HG02943 (cell line): ENCODE measurements around the gene ITIH5.

Experiments
- ATAC-seq: cut with Tn5 transposase; IDR thresholded peaks from one replicate; pipeline ENCODE4 v1.9.1; 2021; ENCODE audit warnings: mild to moderate bottlenecking, low read depth, moderate library complexity; ENCODE audit not compliant: unreplicated experiment

Gene ITIH5

GRCh38 chr10:7590271-7590670 is 76.5 kb downstream of the ITIH5 start:
- no peak for ATAC-seq

- no peak for ATAC-seq
Measured at GRCh38 chr10:7589748-7590147, 77.0 kb downstream of the ITIH5 start.

- no peak for ATAC-seq
Measured at GRCh38 chr10:7587865-7588188, 78.9 kb downstream of the ITIH5 start.

GRCh38 chr10:7587168-7587864 is 79.5 kb downstream of the ITIH5 start:
- ATAC-seq, result no peak

- no peak for ATAC-seq
Measured at GRCh38 chr10:7585228-7585627, 81.5 kb downstream of the ITIH5 start.

- ATAC-seq, result no peak
Measured at GRCh38 chr10:7583626-7584025, 83.1 kb downstream of the ITIH5 start.

GRCh38 chr10:7580520-7580919 is 86.2 kb downstream of the ITIH5 start:
- no peak for ATAC-seq

- ATAC-seq, result no peak
Measured at GRCh38 chr10:7579681-7580080, 87.1 kb downstream of the ITIH5 start.

- ATAC-seq, result no peak
Measured at GRCh38 chr10:7577579-7577978, 89.2 kb downstream of the ITIH5 start.

- no peak for ATAC-seq
Measured at GRCh38 chr10:7577176-7577575, 89.6 kb downstream of the ITIH5 start.

- no peak for ATAC-seq
Measured at GRCh38 chr10:7576340-7576739, 90.4 kb downstream of the ITIH5 start.

- ATAC-seq, result no peak
Measured at GRCh38 chr10:7572391-7572790, 94.4 kb downstream of the ITIH5 start.

GRCh38 chr10:7571981-7572380 is 94.8 kb downstream of the ITIH5 start:
- no peak for ATAC-seq

GRCh38 chr10:7567911-7568620 is 98.7 kb downstream of the ITIH5 start:
- no peak for ATAC-seq

GRCh38 chr10:7566891-7567290 is 99.9 kb downstream of the ITIH5 start:
- ATAC-seq, result no peak

- no peak for ATAC-seq
Measured at GRCh38 chr10:7565871-7566270, 100.9 kb downstream of the ITIH5 start.

GRCh38 chr10:7563770-7564169 is 103.0 kb downstream of the ITIH5 start:
- ATAC-seq, result no peak

- ATAC-seq, result no peak
Measured at GRCh38 chr10:7563368-7563767, 103.4 kb downstream of the ITIH5 start.

- ATAC-seq, result no peak
Measured at GRCh38 chr10:7561985-7562384, 104.8 kb downstream of the ITIH5 start.

- no peak for ATAC-seq
Measured at GRCh38 chr10:7561216-7561893, 105.4 kb downstream of the ITIH5 start.

GRCh38 chr10:7560519-7560918 is 106.2 kb downstream of the ITIH5 start:
- no peak for ATAC-seq

- no peak for ATAC-seq
Measured at GRCh38 chr10:7559386-7559785, 107.4 kb downstream of the ITIH5 start.
